ENCODE measurements around the gene DRG2. TPM values are rescaled to one million over a fixed set of nuclear protein-coding genes. Genes with fewer than 3 reads are reported as not detected.

Gene DRG2
- total RNA-seq, 1 experiment from 2014 or later = 52.0 TPM

GRCh38 chr17:18089613-18090012, 1.9 kb downstream of the DRG2 start:
- Mint-ChIP-seq H3K9me3 (no peaks in the 10 kb centered on the region), H3K4me1 (peaks cover 9 to 15% of the 10 kb centered on the region in 2 experiments), H3K27me3 (ENCODE audit: low read depth) (no peaks in the 10 kb centered on the region), H3K36me3 (ENCODE audit: insufficient read depth in 1 of 3, low read depth in 3 of 3) (peaks cover 5 to 29% (median 18%) of the 10 kb centered on the region in 3 experiments; a peak in 6 of 7 replicates), H3K27ac (peak overlapping the region in 1 of 3 experiments; percentile 77; a peak in 1 of 7 replicates), H3K4me3 (peak overlapping the region; percentile 98; a peak in 4 of 5 replicates)
- Histone ChIP-seq H3K18ac (ENCODE audit: insufficient read length, low read depth, low read length) (no peak overlapping the region), H2BK12ac (ENCODE audit: insufficient read length, low read depth, low read length) (no peak overlapping the region), H2AK5ac (ENCODE audit: insufficient read length, low read length) (no peak overlapping the region), H2AFZ (ENCODE audit: low read length) (no peak overlapping the region), H3K27ac (ENCODE audit: insufficient read length, low read depth, low read length) (no peak overlapping the region), H3K4me1 (ENCODE audit: insufficient read depth, low read length) (no peaks in the 10 kb centered on the region), H3K9me3 (ENCODE audit: control insufficient read depth, low read depth, low read length) (no peaks in the 10 kb centered on the region), H4K91ac (ENCODE audit: insufficient read length, low read depth, low read length) (no peak overlapping the region), H3K4me2 (ENCODE audit: insufficient read depth, insufficient read length, low read length) (no peak overlapping the region), H3K56ac (ENCODE audit: insufficient read length, low read depth, low read length) (no peak overlapping the region), H3K23me2 (ENCODE audit: insufficient read length, low read depth, low read length, poor library complexity, severe bottlenecking) (peaks cover 7% of the 10 kb centered on the region), H3K79me1 (ENCODE audit: insufficient read depth, low read depth, low read length, poor library complexity, severe bottlenecking) (no peaks in the 10 kb centered on the region), H2BK20ac (ENCODE audit: low read depth, low read length, poor library complexity, severe bottlenecking) (no peak overlapping the region), H3T11ph (ENCODE audit: low read length) (no peak overlapping the region), H3K79me2 (ENCODE audit: insufficient read depth, low read length) (no peaks in the 10 kb centered on the region), H4K5ac (ENCODE audit: insufficient read length, low read depth, low read length) (no peak overlapping the region), H4K8ac (replicated peaks; ENCODE audit: insufficient read length, low read depth, low read length) (no peak overlapping the region), H3K9ac (ENCODE audit: extremely low read depth, insufficient read length, low read length) (no peak overlapping the region), H3K23ac (ENCODE audit: insufficient read length, low read depth, low read length) (no peak overlapping the region), H3K14ac (ENCODE audit: insufficient read depth, low read length) (no peak overlapping the region), H2BK15ac (ENCODE audit: low read depth, low read length) (no peak overlapping the region), H3K27me3 (ENCODE audit: insufficient read depth, low read length) (no peaks in the 10 kb centered on the region), H3K4ac (ENCODE audit: low read depth, low read length) (no peak overlapping the region), H4K20me1 (ENCODE audit: control insufficient read depth, insufficient read depth, insufficient read length) (no peaks in the 10 kb centered on the region), H2BK5ac (ENCODE audit: insufficient read length, low read length) (no peak overlapping the region), H2BK120ac (ENCODE audit: low read depth, low read length, poor library complexity, severe bottlenecking) (no peak overlapping the region)
- no peak for TF ChIP-seq CTCF (conservative IDR thresholded peaks at IDR 0.05)
- no CpG with 5 or more reads among the region's 2 CpGs for WGBS (ENCODE audit: extremely low coverage, insufficient read length, low lambda C conversion rate)
- DNase-seq = no peak

Measured in H9 (cell line).